ENCODE results near the gene MOBP.
"Not testable (repeated sequence)": the region's sequence is repeated elsewhere in the genome, so short reads cannot be mapped to it uniquely, and the experiment has no call there.

The MOBP gene

GRCh38 chr3:39435006-39435748 is 32.3 kb upstream of the MOBP start:
- DNase-seq (ENCODE audit: low read depth in 1 of 2, low spot score in 1 of 2) = no peak
- in situ Hi-C loops (cut with HindIII; ENCODE audit: low pct_unique_long_range_greater_than_20kb, low sequenced_read_pairs) = no loop called here
- no peak for TF ChIP-seq JUND (IDR thresholded peaks at IDR 0.05; ENCODE audit: low read depth)

DNA sequence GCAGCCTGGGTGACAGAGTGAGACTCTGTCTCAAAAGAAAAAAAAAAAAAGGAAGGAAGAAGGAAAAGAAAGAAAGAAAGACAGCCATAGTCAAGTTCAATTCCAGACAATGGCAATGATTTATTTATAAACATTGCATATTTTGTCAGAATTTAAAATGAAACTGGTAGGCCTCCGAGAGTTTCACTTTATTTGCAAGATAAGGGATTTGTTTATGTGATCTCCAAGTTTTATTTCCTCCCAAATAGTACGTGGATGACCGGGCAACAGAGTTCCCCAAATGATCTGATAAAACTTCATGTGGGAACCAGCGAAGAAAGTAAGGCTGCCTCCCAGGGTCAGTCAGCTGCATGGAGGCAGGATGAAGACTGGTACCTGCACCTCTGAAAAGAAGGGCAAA is 28.6 kb upstream of the MOBP start:
- no peak for TF ChIP-seq JUND (IDR thresholded peaks at IDR 0.05; ENCODE audit: low read depth)
- no peak for DNase-seq (ENCODE audit: low read depth in 1 of 2, low spot score in 1 of 2)
- in situ Hi-C loops (cut with HindIII; ENCODE audit: low pct_unique_long_range_greater_than_20kb, low sequenced_read_pairs) = no loop called here

DNA sequence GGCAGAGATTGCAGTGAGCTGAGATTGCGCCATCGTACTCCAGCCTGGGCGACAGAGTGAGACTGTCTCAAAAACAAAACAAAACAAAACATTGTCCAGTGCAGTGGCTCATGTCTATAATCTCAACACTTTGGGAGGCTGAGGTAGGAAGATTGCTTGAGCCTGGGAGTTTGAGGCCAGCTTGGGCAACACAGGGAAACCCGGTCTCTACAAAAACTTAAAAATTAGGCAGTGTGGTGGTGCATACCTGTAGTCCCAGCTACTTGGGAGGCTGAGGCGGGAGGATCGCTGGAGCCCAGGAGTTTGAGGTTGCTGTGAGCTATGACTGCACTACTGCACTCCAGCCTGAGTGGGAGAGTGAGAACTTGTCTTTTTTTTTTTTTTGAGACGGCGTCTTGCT is 27.2 kb upstream of the MOBP start:
- no peak for DNase-seq (ENCODE audit: low read depth in 1 of 2, low spot score in 1 of 2)
- TF ChIP-seq JUND (IDR thresholded peaks at IDR 0.05; ENCODE audit: low read depth) = no peak
- in situ Hi-C loops (cut with HindIII; ENCODE audit: low pct_unique_long_range_greater_than_20kb, low sequenced_read_pairs) = no loop called here

DNA sequence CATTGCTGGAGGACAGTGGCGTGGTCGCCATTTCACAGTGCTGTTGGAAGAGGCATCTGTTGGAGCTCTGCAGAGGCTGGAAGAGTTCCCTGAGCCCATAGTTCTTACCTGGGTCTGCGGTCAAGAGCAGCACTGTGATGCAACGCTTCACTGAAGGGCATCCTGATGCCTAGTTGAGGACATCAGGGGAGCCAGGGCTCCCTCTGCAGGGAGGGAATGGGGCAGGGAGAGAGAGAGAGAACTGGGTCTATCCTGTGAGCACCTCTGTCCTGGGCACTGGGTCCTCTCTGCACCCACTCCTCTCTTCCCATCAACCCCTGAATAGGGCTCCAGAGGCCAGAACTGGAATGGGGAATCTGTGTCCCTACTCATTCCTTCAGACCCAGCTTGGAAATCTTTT is 23.9 kb upstream of the MOBP start:
- DNase-seq (ENCODE audit: low read depth in 1 of 2, low spot score in 1 of 2) = peak in 1 of 2 experiments; percentile 54
- in situ Hi-C loops (cut with HindIII; ENCODE audit: low pct_unique_long_range_greater_than_20kb, low sequenced_read_pairs) = no loop called here
- no peak for TF ChIP-seq JUND (IDR thresholded peaks at IDR 0.05; ENCODE audit: low read depth)

DNA sequence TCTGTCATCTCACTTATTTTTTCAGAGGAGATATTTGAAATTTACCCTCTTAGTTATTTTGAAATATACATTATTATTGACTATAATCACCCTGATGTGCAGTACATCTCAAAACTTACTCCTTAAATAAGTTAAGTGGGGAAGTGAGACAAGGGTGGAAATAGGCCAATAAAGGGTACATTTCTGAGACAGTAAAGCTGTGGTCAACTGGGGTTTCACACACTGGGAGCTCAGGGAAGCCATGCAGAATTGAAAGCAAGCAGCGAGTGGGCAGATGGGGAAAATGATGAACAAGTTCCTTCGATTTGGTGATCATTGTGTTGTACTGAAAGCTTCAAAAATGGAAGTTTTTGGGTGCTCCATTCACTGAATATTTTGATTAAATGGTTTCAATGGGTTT is 21.6 kb upstream of the MOBP start:
- TF ChIP-seq JUND (IDR thresholded peaks at IDR 0.05; ENCODE audit: low read depth) = no peak
- in situ Hi-C loops (cut with HindIII; ENCODE audit: low pct_unique_long_range_greater_than_20kb, low sequenced_read_pairs) = no loop called here
- DNase-seq (ENCODE audit: low read depth in 1 of 2, low spot score in 1 of 2) = no peak

DNA sequence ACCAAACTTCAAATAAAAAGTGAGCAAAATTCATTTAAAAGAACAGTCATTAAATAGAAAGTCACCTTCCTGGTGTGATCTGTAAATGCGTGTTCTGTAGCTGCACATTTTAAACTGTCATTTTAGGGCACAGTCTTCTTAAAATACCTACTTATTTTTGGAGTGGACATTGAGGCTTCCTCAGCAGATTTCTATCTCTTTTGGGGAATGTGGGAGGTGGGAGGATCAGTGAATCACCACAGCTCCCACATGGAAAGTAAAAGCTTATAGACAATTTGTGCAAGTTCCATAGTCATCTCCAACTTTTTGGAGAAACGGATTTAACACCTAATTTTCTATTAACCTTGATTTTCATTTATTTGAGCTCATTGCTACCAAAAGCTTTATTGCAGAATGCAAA is 21.0 kb upstream of the MOBP start:
- no peak for DNase-seq (ENCODE audit: low read depth in 1 of 2, low spot score in 1 of 2)
- TF ChIP-seq JUND (IDR thresholded peaks at IDR 0.05; ENCODE audit: low read depth) = no peak
- in situ Hi-C loops (cut with HindIII; ENCODE audit: low pct_unique_long_range_greater_than_20kb, low sequenced_read_pairs) = no loop called here

DNA sequence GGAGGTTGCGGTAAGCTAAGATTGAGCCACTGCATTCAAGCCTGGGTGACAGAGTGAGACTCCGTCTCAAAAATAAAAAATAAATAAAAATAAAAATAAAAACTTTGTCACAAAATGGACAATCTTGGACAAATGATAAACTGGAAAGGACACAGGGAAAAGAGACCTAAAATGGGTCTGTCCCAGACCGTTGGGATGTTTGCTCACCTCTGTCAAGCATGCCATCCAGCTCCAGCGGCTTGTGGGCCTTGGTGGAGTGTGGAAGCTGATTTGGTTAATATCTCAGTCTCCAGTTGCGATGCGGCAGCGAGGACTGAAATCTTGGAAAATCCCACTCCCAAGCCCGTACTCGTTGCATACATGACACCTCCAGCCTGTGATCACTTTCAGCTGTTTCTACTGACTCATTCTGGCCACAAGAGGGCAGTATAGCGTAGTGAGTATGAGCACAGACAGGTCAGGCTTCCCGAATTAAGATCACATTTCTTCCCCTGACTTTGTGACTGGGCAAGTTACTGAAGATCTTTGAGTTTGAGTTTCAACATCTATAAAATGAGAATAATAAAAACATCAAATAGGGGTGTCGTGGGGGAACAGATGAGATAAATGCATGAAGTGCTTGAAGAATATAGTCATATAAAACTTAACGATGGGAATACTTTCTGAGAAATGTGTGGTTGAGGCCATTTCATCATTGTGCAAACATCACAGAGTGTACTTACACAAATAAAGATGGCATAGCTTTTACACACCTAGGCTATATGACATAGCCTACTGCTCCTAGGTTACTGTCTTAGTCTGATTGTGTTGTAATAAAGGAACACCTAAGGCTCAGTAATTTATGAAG is 19.6 kb upstream of the MOBP start:
- in situ Hi-C loops (cut with HindIII; ENCODE audit: low pct_unique_long_range_greater_than_20kb, low sequenced_read_pairs) = no loop called here
- no peak for TF ChIP-seq JUND (IDR thresholded peaks at IDR 0.05; ENCODE audit: low read depth)
- DNase-seq (ENCODE audit: low read depth in 1 of 2, low spot score in 1 of 2) = peak; percentile 82 to 91

GRCh38 chr3:39448506-39449233 is 18.8 kb upstream of the MOBP start:
- no peak for TF ChIP-seq JUND (IDR thresholded peaks at IDR 0.05; ENCODE audit: low read depth)
- in situ Hi-C loops (cut with HindIII; ENCODE audit: low pct_unique_long_range_greater_than_20kb, low sequenced_read_pairs) = no loop called here
- DNase-seq (ENCODE audit: low read depth in 1 of 2, low spot score in 1 of 2) = peak in 1 of 2 experiments; percentile 13

DNA sequence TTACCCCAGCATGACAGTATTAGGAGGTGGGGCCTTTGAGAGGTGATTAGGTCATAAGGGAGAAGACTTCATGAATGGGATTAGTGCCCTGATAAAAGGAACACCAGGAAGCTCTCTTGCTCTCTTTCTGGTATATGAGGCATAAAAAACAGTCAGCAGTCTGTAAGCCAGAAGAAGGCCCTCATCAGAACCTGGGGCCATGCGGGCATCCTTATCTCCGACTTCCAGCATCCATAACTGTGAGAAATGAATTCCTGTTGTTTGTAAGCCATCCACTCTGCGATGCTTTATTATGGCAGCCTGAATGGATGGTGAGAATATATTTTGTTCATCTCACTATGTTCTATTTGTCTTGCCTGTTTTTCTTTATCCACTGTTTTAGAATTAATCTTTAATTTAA is 17.7 kb upstream of the MOBP start:
- in situ Hi-C loops (cut with HindIII; ENCODE audit: low pct_unique_long_range_greater_than_20kb, low sequenced_read_pairs) = no loop called here
- no peak for TF ChIP-seq JUND (IDR thresholded peaks at IDR 0.05; ENCODE audit: low read depth)
- DNase-seq (ENCODE audit: low read depth in 1 of 2, low spot score in 1 of 2) = no peak

DNA sequence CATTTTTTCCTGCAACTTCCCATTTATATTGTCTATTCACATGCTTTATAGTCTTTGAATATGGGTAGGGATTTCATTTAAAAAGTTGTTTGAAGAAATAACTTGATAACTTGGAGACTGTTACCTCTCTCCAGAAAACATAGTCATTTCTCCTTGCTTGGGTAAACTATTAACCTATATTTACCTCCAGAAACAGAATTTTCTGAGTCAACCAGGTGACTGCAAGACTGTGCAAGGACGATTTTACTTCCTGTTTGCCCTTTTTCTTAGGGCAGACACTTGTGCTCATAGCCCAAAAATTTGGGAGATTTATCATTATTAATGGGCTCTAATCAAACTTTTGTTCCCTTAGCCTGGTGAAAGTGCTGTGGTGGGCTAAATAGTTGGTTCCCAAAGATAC is 14.3 kb upstream of the MOBP start:
- TF ChIP-seq JUND (IDR thresholded peaks at IDR 0.05; ENCODE audit: low read depth) = no peak
- in situ Hi-C loops (cut with HindIII; ENCODE audit: low pct_unique_long_range_greater_than_20kb, low sequenced_read_pairs) = no loop called here
- DNase-seq (ENCODE audit: low read depth in 1 of 2, low spot score in 1 of 2) = no peak

GRCh38 chr3:39453872-39454271 is 13.6 kb upstream of the MOBP start:
- in situ Hi-C loops (cut with HindIII; ENCODE audit: low pct_unique_long_range_greater_than_20kb, low sequenced_read_pairs); DNase-seq (ENCODE audit: low read depth in 1 of 2, low spot score in 1 of 2): not testable (repeated sequence)

DNA sequence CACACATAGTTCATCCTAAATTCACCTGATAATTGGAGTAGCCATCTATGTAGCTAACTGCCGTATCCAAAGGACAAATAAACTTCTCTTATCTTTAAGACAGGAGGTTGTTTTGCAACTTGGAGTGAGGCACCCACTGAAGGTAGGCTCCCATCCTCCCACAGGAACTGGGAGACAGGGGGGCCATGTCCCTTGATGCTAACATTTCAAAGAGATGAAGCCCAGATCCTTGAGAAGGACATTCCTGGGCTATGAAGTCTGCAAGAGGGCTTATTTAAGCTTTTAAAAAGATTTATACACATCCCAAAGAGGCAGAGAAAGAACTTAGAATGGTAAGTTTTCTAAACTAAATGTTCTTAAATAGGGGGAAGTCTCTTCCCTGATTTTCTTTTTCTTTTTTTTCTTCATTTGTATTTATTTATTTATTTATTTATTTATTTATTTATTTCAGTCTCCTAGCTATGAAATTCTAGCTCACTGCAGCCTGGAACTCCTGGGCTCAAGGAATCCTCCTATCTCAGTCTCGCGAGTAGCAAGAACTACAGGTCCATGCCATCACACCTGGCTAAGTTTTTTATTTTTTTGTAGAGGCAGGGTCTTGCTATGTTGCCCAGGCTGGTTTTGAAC is 12.8 kb upstream of the MOBP start:
- no peak for TF ChIP-seq JUND (IDR thresholded peaks at IDR 0.05; ENCODE audit: low read depth)
- in situ Hi-C loops (cut with HindIII; ENCODE audit: low pct_unique_long_range_greater_than_20kb, low sequenced_read_pairs) = no loop called here
- no peak for DNase-seq (ENCODE audit: low read depth in 1 of 2, low spot score in 1 of 2)

Data from T47D (cell line).